CD4-positive, alpha-beta T cell (primary cell): Measurements from ENCODE around the gene SUPT5H. TPM values are rescaled to one million over a fixed set of nuclear protein-coding genes. Genes with fewer than 3 reads are reported as not detected.
A peak's percentile ranks its signal among the peaks of the same experiment; 100 is the strongest.

Experiments
- ATAC-seq: fragments of 200-7000 bp; cut with Tn5 transposase; one replicate; pipeline ENCODE4 v1.10.0; 2022; ENCODE audit warnings: mild to moderate bottlenecking; ENCODE audit not compliant: poor library complexity
- CTCF ChIA-PET: fragments of 350-600 bp; sonication (Branson Sonifier 250); formaldehyde crosslinking; loops from one replicate; lab custom pipeline; 2021; ENCODE audit warnings: antibody characterized with exemption, inconsistent platforms; lab: Charles Lee
- POLR2A ChIA-PET: fragments of 350-600 bp; sonication (Branson Sonifier 250); formaldehyde crosslinking; loops from one replicate; lab custom pipeline; 2021; ENCODE audit warnings: antibody characterized with exemption, inconsistent platforms; lab: Charles Lee
- DNase-seq, 14 experiments: peaks; one replicate each; pipeline ENCODE4 v3.0.0-alpha.2; 2013 to 2020; ENCODE audit warnings: mixed read lengths in 2 of 14
- H3K27ac ChIP-seq, 2 donors: one replicate each; pipeline versions ENCODE4 v1.5.1 to v1.7.0; 2013; ENCODE audit warnings: low read length in 2 of 2, low read depth in 1 of 2, mild to moderate bottlenecking in 1 of 2
- H3K27me3 ChIP-seq, 2 experiments: 1 replicate in 1 of 2; 2 replicates in 1 of 2; pipeline versions ENCODE4 v1.6.1 to v1.7.0; 2013; ENCODE audit warnings: low read length in 2 of 2, control low read depth in 1 of 2, mild to moderate bottlenecking in 1 of 2, moderate library complexity in 1 of 2; ENCODE audit not compliant: insufficient read depth in 2 of 2, control insufficient read depth in 1 of 2
- H3K36me3 ChIP-seq: one replicate; pipeline ENCODE4 v1.6.1; 2013; ENCODE audit warnings: low read length, control low read depth; ENCODE audit not compliant: insufficient read depth
- H3K4me1 ChIP-seq: one replicate; pipeline ENCODE4 v1.6.1; 2013; ENCODE audit warnings: low read length, control low read depth; ENCODE audit not compliant: insufficient read depth
- H3K4me3 ChIP-seq: one replicate; pipeline ENCODE4 v1.5.1; 2013; ENCODE audit warnings: mild to moderate bottlenecking, low read length, moderate library complexity
- H3K9me3 ChIP-seq, 2 experiments: 1 replicate in 1 of 2; 2 replicates in 1 of 2; pipeline versions ENCODE4 v1.6.1 to v1.7.0; 2013; ENCODE audit warnings: low read length in 2 of 2, mild to moderate bottlenecking in 2 of 2, control low read depth in 1 of 2, moderate library complexity in 1 of 2; ENCODE audit not compliant: control insufficient read depth in 1 of 2, insufficient read depth in 1 of 2
- H3K27ac Mint-ChIP-seq: one replicate; pipeline ENCODE4 v1.8.0; 2020; ENCODE audit warnings: mixed read lengths
- H3K27me3 Mint-ChIP-seq: one replicate; pipeline ENCODE4 v1.8.0; 2021; ENCODE audit warnings: mixed read lengths
- H3K36me3 Mint-ChIP-seq: one replicate; pipeline ENCODE4 v1.8.0; 2021; ENCODE audit warnings: low read depth, mixed read lengths
- H3K4me1 Mint-ChIP-seq: one replicate; pipeline ENCODE4 v1.8.0; 2021; ENCODE audit warnings: low read depth, mixed read lengths
- H3K4me3 Mint-ChIP-seq: one replicate; pipeline ENCODE4 v1.8.0; 2020; ENCODE audit warnings: mild to moderate bottlenecking, mixed read lengths
- H3K9me3 Mint-ChIP-seq: one replicate; pipeline ENCODE4 v1.8.0; 2020; ENCODE audit warnings: mixed read lengths
- intact Hi-C, 2 experiments: fragments of 100-400 bp; cut with DNase I in 1 of 2; cut with micrococcal nuclease in 1 of 2; formaldehyde crosslinking; loops; one replicate each; pipeline versions ENCODE4 v1.15.1 to v1.9.0; 2023 to 2025; cut with DNase I, micrococcal nuclease
- total RNA-seq, 174 experiments: library from RNA in 2 of 174; stranded (reverse) in 2 of 174; gene quantifications; one replicate each; pipeline ENCODE4 v1.2.3 and lab custom pipeline; 2021 to 2026
- TF ChIP-seq, protein P1 (sequence below): fragments of 200-600 bp; IDR thresholded peaks from one replicate; pipeline ENCODE4 v1.8.0; 2022; ENCODE audit warnings: antibody characterized with exemption, mild to moderate bottlenecking

The SUPT5H gene
- total RNA-seq, 2 experiments from 2014 or later, result 322 to 333 TPM

DNA sequence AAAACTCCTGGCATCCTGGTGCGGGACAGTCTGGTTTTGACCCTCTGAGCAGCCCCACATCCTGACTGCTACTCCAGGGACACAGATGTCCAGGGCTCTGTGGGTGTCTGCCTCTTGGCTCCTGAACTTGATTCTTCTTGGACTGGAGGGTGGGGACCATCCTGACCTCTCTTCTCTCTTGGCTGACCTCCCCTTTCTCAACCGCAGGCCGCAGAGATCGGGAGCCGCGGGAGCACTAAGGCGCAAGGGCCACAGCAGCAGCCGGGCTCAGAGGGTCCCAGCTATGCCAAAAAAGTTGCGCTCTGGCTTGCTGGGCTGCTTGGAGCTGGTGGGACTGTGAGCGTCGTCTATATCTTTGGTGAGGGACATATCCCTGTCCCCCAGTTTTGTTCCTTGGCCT lies 36.3 kb downstream of the SUPT5H start:
- TF ChIP-seq, protein P1, sequence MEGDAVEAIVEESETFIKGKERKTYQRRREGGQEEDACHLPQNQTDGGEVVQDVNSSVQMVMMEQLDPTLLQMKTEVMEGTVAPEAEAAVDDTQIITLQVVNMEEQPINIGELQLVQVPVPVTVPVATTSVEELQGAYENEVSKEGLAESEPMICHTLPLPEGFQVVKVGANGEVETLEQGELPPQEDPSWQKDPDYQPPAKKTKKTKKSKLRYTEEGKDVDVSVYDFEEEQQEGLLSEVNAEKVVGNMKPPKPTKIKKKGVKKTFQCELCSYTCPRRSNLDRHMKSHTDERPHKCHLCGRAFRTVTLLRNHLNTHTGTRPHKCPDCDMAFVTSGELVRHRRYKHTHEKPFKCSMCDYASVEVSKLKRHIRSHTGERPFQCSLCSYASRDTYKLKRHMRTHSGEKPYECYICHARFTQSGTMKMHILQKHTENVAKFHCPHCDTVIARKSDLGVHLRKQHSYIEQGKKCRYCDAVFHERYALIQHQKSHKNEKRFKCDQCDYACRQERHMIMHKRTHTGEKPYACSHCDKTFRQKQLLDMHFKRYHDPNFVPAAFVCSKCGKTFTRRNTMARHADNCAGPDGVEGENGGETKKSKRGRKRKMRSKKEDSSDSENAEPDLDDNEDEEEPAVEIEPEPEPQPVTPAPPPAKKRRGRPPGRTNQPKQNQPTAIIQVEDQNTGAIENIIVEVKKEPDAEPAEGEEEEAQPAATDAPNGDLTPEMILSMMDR, result no peak
- H3K36me3 Mint-ChIP-seq, result peaks cover 46% of the 10 kb centered on the region
- DNase-seq, result no peak
- peaks cover 23% of the 10 kb centered on the region for H3K4me1 ChIP-seq
- peak overlapping the region; percentile 73 for H3K27ac Mint-ChIP-seq
- H3K4me3 ChIP-seq, result peak overlapping the region; percentile 99
- H3K27me3 ChIP-seq, result no peaks in the 10 kb centered on the region
- peaks cover 31% of the 10 kb centered on the region for H3K4me1 Mint-ChIP-seq
- no peaks in the 10 kb centered on the region for H3K27me3 Mint-ChIP-seq
- H3K4me3 Mint-ChIP-seq, result peak overlapping the region; percentile 92
- peaks cover 34% of the 10 kb centered on the region for H3K36me3 ChIP-seq
- ChIA-PET POLR2A (interaction anchor here (2.6 kb wide), 1 partner anchor 37 kb away, joined by 31 read pairs; the partner anchor contains the start of gene SUPT5H), CTCF (no interaction called here)
- intact Hi-C loops, result loop anchor here (2.0 to 5.0 kb wide), 2 partner anchors 34 to 45 kb away; partner anchors contain the start of gene SUPT5H (in 1 of the 2)
- H3K9me3 Mint-ChIP-seq, result no peaks in the 10 kb centered on the region
- no peak for ATAC-seq
- H3K9me3 ChIP-seq, result no peaks in the 10 kb centered on the region
- no peak overlapping the region for H3K27ac ChIP-seq

DNA sequence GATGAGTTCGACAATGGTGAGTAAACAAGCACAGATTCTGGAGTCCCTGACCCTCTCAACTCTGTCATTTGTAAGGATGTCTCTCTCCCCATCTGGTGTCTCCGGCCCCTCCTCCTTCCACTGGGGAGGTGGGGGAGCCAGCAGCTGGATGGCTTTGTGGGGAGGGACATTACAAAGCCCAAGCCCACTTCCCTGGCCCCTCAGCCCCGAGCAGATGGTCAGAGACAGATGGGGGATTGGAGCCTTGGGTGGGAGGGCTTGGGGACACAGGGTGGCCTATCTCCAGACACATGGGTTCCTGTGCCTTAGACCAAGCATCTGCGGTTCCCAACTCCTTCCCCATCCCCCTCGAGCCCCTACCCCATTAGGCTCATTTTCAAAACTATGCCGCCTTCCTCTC lies 37.8 kb downstream of the SUPT5H start:
- Mint-ChIP-seq H3K4me1 (peaks cover 31% of the 10 kb centered on the region), H3K4me3 (peak overlapping the region; percentile 65), H3K27me3 (no peaks in the 10 kb centered on the region), H3K36me3 (peaks cover 46% of the 10 kb centered on the region), H3K27ac (no peak overlapping the region), H3K9me3 (no peaks in the 10 kb centered on the region)
- Histone ChIP-seq H3K9me3 (no peaks in the 10 kb centered on the region), H3K27ac (no peak overlapping the region), H3K36me3 (peaks cover 40% of the 10 kb centered on the region), H3K4me1 (peaks cover 23% of the 10 kb centered on the region), H3K27me3 (no peaks in the 10 kb centered on the region), H3K4me3 (no peak overlapping the region)
- intact Hi-C loops, result loop anchor here in 1 of 2 experiments (5.0 kb wide), 1 partner anchor 36 kb away; the partner anchor contains the start of gene SUPT5H
- ATAC-seq (no peak), DNase-seq (no peak)
- POLR2A ChIA-PET, result no interaction called here
- TF ChIP-seq, protein P1, result no peak
- CTCF ChIA-PET, result no interaction called here

DNA sequence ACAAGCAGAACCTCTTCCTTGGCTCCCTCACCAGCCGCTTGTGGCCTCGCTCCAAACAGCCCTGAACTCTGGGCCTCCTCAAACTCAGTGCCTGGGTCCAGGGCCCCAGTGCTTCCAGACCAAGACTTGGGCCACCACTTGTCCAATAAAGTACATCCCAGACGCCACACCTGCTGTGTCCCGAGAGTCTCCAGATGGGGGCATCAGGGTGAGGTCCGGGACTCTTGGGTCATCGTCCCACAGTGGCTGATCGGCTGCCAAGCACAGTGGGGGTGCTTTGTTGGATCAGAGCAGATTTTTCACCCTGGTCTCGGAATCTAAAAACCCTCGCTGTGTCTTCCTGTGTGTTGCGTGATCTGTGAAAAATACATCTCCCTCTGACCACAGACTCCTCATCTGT lies 44.4 kb downstream of the SUPT5H start:
- TF ChIP-seq, protein P1, result no peak
- no peaks in the 10 kb centered on the region for H3K4me1 Mint-ChIP-seq
- DNase-seq (no peak), ATAC-seq (no peak)
- H3K4me3 Mint-ChIP-seq, result no peak overlapping the region
- peaks cover 59% of the 10 kb centered on the region for H3K36me3 Mint-ChIP-seq
- H3K27ac ChIP-seq, result no peak overlapping the region
- ChIA-PET CTCF (no interaction called here), POLR2A (interaction anchor here (0.9 kb wide), 1 partner anchor 9 kb away, joined by 3 read pairs; the partner anchor contains the start of gene TIMM50)
- no peaks in the 10 kb centered on the region for H3K9me3 ChIP-seq
- no peaks in the 10 kb centered on the region for H3K27me3 ChIP-seq
- peaks cover 54% of the 10 kb centered on the region for H3K36me3 ChIP-seq
- intact Hi-C loops, result no loop called here
- H3K27me3 Mint-ChIP-seq, result no peaks in the 10 kb centered on the region
- H3K9me3 Mint-ChIP-seq, result no peaks in the 10 kb centered on the region
- H3K4me1 ChIP-seq, result no peaks in the 10 kb centered on the region
- H3K27ac Mint-ChIP-seq, result no peak overlapping the region
- H3K4me3 ChIP-seq, result no peak overlapping the region
